Stimulated activated CD4-positive, alpha-beta T cell treated with anti-CD3 and anti-CD28 coated beads, TNF-alpha, amount 100 ng/mL, for 24 hours (primary cell): Measurements from ENCODE around the gene DHX34.
A peak's percentile ranks its signal among the peaks of the same experiment; 100 is the strongest.
"Not testable (repeated sequence)": the region's sequence is repeated elsewhere in the genome, so short reads cannot be mapped to it uniquely, and the experiment has no call there.

ENCODE experiments used
- DNase-seq, 3 experiments: peaks; one replicate each; pipeline ENCODE4 v3.0.0-alpha.2; 2020; ENCODE audit warnings: low read depth in 3 of 3

The DHX34 gene

DNA sequence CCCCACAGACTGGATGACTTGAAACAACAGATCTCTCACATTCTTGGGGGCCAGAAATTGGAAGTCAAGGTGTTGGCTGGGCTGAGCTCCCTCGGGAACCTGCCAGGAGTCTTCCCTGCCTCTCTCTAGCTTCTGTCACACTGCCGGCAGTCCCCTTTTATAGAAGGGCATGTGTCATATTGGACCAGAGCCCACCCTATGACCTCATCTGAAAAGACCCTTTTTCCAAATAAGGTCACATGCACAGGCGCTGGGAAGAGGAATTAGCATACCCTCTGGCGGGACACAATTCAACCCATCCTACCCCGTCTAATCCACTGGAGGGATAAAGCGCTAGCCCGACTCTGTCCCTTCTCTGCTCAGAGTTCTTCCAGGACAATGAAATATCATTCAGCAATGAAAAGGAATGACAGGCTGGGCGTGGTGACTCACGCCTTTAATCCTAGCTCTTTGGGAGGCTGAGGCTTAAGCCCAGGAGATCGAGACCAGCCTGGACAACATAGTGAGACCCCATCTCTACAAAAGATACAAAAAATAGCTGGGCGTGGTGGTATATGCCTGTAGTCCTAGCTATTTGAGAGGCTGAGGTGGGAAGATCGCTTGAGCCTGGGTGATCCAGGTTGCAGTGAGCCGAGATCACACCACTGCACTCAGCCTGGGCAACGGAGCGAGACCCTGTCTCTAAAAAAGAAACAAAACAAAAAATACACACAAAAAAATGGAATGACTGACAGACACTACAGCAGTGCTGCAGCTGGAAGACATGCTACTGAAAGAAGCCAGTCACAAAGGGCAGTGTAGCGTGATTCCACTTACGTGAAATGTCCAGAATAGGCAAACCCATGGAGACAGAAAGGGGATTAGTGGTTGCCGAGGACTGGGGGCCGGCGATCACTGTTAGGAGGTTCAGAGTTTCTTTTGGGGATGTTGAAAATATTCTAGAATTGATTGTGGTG, 41.7 kb downstream of the DHX34 start:
- no peak for DNase-seq

DNA sequence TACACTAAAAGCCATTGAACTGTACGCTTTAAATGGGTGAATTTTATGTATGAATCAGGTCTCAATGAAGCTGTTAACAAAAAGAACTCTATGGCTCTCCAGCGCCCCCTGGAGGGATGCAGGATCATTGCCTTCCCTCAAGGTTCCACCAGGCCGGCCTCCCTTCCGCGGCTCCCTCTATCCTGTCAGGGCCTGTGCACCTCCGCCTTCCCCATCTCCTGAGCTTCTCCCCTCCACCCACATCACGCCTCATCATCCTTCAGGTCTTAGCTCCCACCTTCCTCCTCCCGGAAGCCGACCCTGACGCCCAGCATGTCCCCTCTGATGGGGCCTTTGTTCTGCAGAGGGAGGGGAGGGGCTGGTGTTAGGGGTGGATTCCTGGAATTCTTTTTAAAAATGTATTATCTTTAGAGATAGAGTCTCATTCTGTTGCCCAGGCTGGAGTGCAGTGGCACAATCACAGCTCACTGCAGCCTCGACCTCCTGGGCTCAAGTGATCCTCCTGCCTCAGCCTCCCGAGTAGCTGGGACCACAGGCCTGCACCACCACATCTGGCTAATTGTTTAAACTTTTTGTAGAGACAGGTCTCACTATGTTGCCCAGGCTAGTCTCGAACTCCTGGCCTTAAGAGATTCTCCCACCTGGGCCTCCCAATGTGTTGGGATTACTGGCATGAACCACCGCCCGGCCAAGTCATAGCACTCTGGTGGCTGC, 42.6 kb downstream of the DHX34 start:
- DNase-seq: peak; percentile 73 to 80 (median 74)

DNA sequence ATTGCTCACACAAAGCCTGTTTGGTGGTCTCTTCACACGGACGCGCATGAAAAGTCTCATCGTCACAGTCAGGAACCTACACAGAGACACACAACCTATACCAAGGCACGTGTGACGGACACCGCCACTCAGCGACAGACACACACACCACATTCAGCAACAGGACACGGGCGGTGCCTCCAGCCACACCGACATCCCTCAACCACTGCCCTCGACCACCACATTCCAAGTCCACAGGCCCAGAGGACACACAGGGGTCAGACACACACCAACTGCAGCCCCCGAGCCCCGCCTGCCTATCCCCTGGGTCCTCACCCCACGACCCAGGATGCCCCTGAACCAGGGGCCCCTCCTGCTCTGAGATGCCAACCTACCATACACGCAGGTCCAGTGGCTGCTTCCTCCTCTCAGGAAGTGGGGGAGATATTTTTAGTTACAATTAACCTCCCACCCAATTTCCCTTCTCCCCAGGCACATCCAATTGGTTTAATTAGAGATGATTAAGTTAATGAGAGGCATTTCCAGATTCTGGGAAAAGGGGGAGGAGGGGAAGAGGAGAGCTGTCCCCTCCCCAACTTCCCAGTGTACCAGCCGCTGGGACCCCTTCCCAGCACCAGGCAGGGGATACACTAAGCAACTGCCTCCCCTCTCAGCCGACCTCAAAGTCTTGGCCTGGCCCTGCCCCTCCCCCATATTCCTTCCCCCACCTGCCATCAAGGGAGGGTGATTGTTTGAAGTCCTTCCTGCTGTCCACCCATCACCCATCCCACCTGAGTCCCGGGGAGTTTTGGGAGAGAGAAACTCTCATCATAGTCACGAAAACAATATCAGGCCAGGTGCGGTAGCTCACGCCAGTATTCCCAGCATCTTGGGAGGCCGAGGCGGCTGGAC, 49.8 kb downstream of the DHX34 start:
- no peak for DNase-seq

DNA sequence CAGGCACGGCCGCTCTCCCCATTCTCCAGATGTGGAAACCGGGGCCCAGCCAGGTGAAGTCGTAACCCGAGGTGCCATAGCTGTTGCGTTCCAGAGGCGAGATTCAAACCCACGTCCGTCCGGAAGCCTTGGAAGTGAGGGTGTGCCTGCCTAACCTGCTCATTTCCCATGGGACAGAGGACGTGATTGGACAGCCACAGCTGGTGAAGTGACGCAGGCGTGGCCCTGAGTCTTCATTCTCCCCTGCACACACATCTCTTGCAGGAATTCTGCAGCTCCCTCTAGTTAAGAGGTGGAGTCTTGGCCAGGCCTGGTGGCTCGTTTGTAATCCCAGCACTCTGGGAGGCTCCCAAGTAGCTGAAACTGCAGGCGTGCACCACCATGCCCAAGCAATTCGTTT, 53.4 kb downstream of the DHX34 start:
- DNase-seq: no peak

DNA sequence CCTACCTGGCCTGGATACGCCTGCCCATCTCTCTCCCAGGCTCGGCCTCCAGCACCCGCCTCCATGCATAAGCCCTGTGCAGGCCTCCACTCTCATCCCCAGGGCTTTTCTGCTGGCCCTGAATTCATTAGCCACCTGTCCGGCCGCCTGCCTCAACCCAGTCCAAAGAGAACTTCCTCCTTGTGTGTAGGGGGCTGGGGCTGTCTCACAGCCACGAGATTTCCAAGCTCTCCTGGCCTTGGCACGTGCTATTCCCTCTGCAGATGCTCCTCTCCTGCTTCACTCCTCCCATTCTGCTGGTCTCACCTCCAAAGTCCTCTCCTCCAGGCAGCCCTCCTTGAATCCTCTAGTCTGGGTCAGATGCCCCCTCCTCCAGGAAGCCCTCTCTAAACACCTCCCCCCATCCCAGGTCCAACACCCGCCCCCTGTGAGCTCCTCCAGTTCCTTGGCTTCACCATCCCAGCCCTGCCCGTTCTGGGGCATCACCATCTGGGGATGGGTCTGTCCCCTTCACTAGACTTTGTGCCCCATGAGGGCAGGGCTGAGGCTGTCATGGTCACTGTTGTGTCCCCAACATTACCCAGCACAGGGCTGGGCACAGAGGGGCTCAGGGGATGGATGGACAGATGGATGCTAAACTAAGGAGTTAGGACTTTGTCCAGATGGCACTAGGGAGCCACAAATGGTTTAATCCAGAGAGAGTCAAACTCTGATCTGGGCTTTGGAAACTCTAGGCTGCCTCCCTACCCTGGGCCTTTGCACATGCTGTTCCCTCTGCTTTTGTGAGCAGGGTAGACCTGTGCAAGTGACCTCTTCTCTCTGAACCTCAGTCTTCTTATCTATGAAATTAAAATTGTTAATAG, 55.5 kb downstream of the DHX34 start:
- DNase-seq: no peak

DNA sequence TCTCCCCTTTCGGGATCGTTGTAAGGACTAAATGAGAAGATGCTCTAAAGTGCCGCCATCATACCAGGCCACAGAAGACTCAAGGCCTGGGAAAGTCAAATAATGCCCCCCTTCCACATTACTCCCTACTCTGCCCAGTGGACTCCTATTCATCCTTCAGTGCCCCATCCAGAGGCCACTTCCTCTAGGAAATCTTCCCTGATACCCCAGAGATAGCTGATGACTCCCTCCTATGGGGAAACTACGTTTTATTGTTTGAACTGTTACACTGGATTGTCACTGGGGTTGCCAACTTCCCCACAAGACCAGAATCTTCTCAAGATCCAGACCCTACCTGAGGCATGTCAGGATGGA, 56.1 kb downstream of the DHX34 start:
- DNase-seq: no peak

DNA sequence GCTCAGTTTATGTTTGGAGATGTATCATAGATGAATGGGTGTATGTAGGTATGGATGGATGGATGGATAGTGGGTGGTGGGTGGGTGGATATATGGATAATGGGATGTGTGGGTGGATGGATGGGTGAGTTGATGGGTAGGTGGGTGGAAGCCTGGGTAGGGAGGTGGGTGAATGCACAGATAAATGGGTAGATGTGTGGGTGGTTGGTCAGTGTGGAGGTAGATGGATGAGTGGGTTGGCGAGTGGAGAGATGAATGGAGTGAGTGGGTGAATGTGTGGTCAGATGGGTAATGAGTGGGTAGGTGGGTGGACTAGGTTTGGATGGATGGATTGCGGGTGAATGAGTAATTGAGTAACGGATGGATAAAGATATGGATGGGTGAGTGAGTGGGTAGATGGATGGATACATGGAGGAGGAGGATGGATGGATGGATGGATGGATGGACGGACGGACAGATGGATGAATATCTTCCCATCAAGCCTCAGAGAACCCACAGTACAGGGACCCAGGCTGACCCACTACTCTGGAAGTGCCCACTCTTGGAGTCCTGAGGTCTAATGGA, 56.8 kb downstream of the DHX34 start:
- no peak for DNase-seq

DNA sequence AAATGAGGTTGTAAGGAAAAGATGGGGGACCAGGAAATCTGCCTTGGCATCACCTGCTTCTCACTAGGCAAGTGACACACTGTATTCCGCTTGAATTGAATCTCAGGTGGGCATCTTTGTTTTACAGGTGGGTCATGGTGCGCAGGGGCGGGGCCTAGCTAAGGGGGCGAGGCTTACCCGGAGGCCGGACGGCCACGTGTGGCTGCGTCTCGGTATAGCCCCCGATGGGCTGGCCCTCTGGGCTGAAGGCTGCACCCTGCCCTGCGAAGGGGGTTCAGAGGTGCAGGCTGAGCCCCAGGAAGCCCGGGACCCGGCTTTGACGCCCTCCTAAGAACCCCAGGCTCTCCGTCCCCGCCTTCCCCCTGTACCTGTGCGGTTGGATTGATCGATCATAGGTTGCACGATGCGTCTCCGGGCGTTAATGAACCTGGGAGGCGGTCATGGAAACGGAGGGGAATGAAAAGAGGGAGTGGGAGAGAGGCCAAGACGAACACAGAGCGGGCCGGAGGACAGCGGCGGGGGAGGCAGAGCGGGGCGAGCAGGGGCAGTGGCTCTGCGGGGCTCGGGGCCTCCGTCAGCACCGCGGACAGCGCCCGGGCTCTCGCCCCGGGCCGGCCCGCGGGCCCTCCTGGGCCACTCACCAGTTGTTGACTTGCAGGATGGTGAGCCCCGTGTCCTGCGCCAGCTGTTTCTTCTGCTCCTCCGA, 57.7 kb downstream of the DHX34 start:
- no peak for DNase-seq

DNA sequence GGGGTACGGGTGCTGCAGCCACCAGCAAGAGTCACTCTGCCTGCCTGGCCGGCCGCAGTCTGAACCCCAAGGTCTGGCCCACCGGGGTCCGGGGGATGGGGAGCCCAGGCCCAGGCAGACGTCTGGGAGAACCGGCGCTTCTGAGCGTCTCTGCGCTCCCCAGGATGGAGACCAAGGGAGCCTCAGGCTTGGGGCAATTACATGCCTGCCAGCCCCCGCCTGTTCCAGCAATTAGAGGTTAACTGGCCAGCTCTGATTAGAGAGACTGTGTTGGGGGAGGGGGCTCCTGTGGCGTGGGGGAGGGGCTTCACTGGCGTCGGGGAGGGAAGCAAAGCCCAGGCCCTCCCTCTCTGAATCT, 58.3 kb downstream of the DHX34 start:
- DNase-seq: no peak

DNA sequence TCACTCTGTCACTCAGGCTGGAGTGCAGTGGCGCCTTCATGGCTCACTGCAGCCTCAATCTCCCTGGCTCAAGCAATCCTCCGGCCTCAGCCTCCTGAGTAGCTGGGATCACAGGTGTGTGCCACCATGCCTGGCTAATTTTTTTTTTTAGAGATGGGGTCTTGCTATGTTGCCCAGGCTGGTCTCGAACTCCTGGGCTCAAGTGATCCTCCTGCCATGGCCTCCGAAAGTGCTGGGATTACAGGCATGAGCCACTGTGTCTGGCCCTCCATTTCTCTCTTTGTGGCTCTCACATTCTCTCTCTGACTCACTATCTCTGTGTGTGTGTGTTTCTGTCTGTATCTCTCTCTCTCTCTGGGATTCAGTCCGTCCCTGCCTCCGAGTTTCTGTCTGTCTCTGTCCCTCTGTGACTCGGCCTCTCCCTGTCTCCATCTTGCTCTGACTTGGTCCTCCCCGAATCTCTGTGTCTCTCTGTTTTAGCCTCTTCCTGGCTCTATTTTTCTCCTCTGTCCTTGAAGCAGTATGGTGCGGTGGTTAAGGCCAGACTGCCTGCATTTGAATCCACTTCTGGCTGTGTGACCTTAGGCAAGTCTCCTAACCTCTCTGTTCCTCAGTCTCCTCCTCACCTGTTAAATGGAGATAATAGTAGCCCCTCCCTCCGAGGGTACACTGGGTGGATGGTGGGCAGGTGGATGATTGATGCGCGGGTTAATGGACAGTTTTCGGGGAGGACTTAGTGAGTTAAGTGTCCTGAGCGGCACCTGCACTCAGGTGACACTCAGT, 59.2 kb downstream of the DHX34 start:
- no peak for DNase-seq

DNA sequence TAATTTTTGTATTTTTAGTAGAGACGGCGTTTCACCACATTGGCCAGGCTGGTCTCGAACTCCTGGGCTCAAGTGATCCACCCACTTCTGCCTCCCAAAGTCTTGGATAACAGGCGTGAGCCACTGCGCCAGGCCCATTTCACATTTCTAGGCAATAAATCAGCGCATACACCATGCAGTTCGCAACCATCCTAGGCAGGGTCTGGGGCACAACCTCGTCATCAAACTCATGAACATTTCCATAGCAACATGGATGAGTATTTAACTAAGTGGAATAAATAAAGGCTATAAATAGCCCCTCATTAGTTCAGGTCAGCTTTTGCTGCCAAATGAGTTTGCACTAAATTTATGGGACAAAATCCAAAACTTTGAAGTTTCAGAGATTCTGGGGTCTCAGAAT, 62.0 kb downstream of the DHX34 start:
- no peak for DNase-seq

DNA sequence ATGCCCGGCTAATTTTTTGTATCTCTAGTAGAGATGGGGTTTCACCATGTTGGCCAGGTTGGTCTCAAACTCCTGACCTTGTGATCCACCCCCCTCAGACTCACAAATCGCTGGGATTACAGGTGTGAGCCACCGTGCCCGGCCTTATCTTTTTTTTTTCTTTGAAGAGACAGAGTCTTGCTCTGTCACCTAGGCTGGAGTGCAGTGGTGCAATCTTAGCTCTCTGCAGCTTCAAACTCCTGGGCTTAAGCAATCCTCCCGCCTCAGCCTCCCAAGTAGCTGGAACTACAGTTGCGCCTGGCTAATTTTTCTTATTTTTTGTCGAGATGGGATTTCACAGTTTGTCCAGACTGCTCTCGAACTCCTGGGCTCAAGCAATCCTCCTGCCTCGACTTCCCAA, 62.6 kb downstream of the DHX34 start:
- DNase-seq: not testable (repeated sequence)

DNA sequence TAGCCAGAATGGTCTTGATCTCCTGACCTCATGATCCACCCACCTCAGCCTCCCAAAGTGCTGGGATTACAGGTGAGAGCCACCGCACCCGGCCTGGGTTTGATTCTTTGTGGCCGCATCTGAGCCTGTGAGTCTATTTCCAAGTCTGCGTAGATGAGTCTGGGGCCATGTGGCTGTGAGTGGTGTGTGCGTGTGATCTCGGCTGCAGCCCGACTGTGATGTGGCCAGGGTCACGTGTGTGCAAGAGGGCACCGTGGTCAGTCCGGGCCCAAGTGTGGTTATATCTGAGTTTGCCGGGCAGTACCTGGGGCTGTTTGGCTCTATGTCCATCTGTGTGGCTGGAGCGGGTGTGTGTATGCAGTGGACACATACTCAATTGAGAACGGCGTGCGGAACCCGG, 64.8 kb downstream of the DHX34 start:
- no peak for DNase-seq

DNA sequence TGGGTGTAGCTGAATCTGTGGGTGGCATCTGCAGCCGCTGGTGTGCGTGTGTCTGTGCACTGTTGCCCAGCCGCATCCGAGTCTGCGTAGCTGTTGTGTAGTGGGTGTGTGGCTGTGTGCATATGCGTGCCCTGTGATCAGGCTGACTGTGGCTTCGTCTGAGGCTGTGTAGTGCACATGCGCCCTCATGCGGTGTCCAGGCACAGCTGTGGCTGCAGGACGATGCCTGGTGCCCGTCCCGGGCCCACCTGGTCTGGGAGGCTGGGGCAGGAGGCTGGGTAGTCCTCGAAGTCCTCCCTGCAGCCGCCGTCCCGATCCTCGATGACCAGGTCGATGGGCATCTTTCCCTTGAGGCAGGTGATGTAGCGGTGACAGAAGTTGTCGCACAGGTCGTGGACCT, 65.4 kb downstream of the DHX34 start:
- DNase-seq: no peak

DNA sequence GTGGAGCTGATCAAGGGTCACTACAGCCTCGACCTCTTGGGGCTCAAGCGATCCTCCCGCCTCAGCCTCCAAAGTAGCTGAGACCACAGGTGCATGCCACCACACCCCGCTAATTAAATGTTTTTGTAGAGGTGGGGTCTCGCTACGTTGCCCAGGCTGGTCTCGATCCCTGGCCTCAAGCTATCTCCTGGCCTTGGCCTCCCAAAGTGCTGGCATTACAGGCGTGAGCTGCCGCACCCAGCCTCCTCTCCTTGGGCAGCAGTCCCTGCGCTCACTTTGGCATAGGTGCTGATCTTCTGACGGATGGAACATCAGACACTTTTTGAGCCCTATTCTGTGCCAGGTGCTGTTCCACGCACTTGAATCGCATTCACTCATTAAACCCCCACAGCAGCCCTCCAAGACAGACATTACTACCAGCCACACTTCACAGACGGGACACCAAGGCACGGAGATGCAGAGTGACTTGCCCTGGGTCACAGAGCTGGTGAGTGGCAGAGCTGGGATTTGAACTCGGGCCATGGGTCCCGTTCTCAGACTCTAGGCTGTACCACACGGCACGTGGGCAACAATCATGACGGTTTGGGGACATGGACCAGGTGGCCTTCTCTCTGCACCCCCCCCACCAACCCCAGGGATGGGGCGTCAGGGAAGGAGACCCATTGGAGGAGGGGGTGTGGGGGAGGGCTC, 67.0 kb downstream of the DHX34 start:
- no peak for DNase-seq

DNA sequence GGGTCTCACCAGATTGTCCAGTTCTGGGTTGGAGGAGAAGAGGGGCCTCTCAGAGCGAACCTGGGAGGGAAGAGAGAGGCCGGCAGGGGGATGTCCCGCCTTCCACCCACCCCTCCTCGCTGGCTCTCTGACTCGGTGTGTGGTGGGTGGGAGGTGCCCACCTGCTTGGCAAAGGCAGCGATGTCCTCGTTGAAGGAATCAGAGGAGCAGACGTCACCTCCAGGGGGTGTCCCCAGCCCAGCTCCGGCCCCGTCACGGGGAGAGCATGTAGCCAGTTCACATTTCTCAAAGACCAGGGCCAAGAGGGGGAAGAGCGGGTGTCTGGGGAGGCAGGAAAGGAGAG, 67.5 kb downstream of the DHX34 start:
- no peak for DNase-seq

DNA sequence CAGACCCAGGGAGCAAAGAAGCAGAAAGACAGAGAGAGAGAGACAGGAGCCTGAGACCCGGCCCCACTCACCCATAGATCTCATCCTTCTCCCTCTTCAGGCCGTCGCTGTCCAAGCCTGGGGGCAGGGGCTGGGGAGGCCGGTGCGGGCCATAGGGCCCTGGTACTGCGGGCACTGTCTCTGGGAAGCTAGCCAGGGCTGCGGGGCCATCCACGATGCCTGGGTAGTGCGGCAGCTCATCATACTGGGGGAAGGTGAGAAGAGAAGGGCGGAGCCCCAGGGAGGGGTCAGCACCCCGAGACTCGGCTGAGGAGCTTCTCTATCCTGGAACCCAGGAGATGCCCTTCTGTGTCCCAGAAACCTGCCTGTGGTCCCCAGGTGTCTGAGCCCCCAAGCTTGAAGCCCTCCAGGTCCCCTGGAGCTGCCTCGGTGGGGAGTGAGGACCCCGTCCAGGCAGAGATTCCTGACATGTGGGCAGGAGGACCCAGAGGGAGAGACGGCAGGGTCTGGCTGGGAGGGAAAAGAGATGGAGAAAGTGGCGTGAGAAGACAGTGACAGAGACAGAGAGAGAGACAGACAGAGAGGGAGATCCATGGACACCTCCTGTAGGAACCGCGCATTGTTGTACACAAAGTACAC, 68.1 kb downstream of the DHX34 start:
- DNase-seq: no peak
